WTC11 (cell line): Measurements from ENCODE around the gene TMTC3.

Experiments used
- CBFB ChIP-seq: sonication (generic); formaldehyde crosslinking; IDR thresholded peaks from 2 replicates; pipeline ENCODE4 v1.8.1; 2022; ENCODE audit warnings: mild to moderate bottlenecking, low read depth, missing genetic modification reagents
- CTCF ChIP-seq: fragments of 200-600 bp; IDR thresholded peaks from 2 replicates; pipeline ENCODE4 v1.8.0; 2022; ENCODE audit warnings: antibody characterized with exemption
- FOXJ3 ChIP-seq: sonication (generic); formaldehyde crosslinking; IDR thresholded peaks from 2 replicates; pipeline ENCODE4 v1.9.0; 2021; ENCODE audit warnings: missing genetic modification reagents, mild to moderate bottlenecking, borderline replicate concordance
- FOXK1 ChIP-seq: sonication (generic); formaldehyde crosslinking; IDR thresholded peaks from 2 replicates; pipeline ENCODE4 v1.8.0; 2022; ENCODE audit warnings: mild to moderate bottlenecking, moderate library complexity, missing genetic modification reagents
- HMGXB4 ChIP-seq: sonication (generic); formaldehyde crosslinking; IDR thresholded peaks from 2 replicates; pipeline ENCODE4 v1.8.1; 2023; ENCODE audit warnings: mild to moderate bottlenecking, moderate library complexity, missing genetic modification reagents
- MAX ChIP-seq: sonication (generic); formaldehyde crosslinking; IDR thresholded peaks from 2 replicates; pipeline ENCODE4 v1.8.0; 2022; ENCODE audit warnings: mild to moderate bottlenecking, missing genetic modification reagents
- NFYB ChIP-seq: sonication (generic); formaldehyde crosslinking; conservative IDR thresholded peaks from 2 replicates; pipeline ENCODE4 v1.8.0; 2022; ENCODE audit warnings: low read depth, missing genetic modification reagents
- SMAD4 ChIP-seq: sonication (generic); formaldehyde crosslinking; IDR thresholded peaks from 2 replicates; pipeline ENCODE4 v1.8.0; 2022; ENCODE audit warnings: mild to moderate bottlenecking, missing genetic modification reagents
- TCF7 ChIP-seq: sonication (generic); formaldehyde crosslinking; IDR thresholded peaks from 2 replicates; pipeline ENCODE4 v1.8.0; 2022; ENCODE audit warnings: mild to moderate bottlenecking, low read depth, missing genetic modification reagents, moderate library complexity
- TEAD4 ChIP-seq: sonication (generic); formaldehyde crosslinking; IDR thresholded peaks from 2 replicates; pipeline ENCODE4 v1.8.0; 2022; ENCODE audit warnings: mild to moderate bottlenecking, missing genetic modification reagents
- ZBTB43 ChIP-seq: sonication (generic); formaldehyde crosslinking; IDR thresholded peaks from 2 replicates; pipeline ENCODE4 v1.8.1; 2023; ENCODE audit warnings: mild to moderate bottlenecking, missing genetic modification reagents
- ZNF423 ChIP-seq: fragments of 250-450 bp; sonication (Bioruptor Pico); IDR thresholded peaks from 2 replicates; pipeline ENCODE4 v2.1.2; 2022; ENCODE audit warnings: mild to moderate bottlenecking, moderate library complexity
- TF ChIP-seq, protein P1 (sequence below): fragments of 250-450 bp; sonication (Bioruptor Pico); IDR thresholded peaks from 2 replicates; pipeline ENCODE4 v1.8.0; 2021; ENCODE audit warnings: mild to moderate bottlenecking

DNA sequence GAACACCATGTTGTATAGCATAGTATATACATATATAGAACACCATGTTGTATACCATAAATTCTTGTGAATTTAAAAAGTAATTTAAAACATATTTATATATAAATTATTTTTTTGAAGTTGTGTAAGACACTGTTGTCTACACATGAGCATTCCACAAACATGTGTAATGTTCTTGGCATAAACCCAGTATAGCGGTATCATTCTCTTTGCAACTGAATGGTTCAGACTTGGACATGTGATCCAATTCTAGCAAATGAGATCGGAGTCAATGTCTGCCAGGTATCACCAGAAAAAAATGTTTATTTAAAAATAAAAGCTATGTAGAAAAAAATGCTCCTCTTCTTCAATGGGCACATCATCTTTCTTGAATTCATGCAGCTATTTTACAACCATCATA, 34.1 kb upstream of the TMTC3 start:
- TF ChIP-seq ZNF423 (no peak), CTCF (no peak), HMGXB4 (no peak), SMAD4 (no peak), ZBTB43 (CRISPR knock-in tag) (no peak), MAX (CRISPR knock-in tag) (no peak), FOXK1 (CRISPR knock-in tag) (no peak), NFYB (CRISPR knock-in tag) (no peak), TEAD4 (no peak), CBFB (no peak), FOXJ3 (CRISPR knock-in tag) (no peak), TCF7 (CRISPR knock-in tag) (no peak)
- TF ChIP-seq, protein P1, sequence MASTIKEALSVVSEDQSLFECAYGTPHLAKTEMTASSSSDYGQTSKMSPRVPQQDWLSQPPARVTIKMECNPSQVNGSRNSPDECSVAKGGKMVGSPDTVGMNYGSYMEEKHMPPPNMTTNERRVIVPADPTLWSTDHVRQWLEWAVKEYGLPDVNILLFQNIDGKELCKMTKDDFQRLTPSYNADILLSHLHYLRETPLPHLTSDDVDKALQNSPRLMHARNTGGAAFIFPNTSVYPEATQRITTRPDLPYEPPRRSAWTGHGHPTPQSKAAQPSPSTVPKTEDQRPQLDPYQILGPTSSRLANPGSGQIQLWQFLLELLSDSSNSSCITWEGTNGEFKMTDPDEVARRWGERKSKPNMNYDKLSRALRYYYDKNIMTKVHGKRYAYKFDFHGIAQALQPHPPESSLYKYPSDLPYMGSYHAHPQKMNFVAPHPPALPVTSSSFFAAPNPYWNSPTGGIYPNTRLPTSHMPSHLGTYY (CRISPR knock-in tag): no peak
